Activated CD4-positive, CD25-positive, alpha-beta regulatory T cell treated with anti-CD3 and anti-CD28 coated beads, Interleukin-2, amount 50 U/mL, for 16 hours (primary cell): Measurements from ENCODE around the gene KRT76.

Source experiments
- DNase-seq: peaks from one replicate; pipeline ENCODE4 v3.0.0-alpha.2; 2020; ENCODE audit warnings: low read depth, low spot score

Gene KRT76

GRCh38 chr12:52776913-52777395, at the start of gene KRT76:
KRT76 (minus strand) TSS chr12:52777345; CDS start chr12:52777291, 54 bp downstream.
- no peak for DNase-seq

GRCh38 chr12:52825961-52826360, 48.8 kb upstream of the KRT76 start:
- no peak for DNase-seq

- no peak for DNase-seq
These were observed 47.7 kb upstream of the KRT76 start for GRCh38 chr12:52824741-52825410.

GRCh38 chr12:52823761-52824450, 46.8 kb upstream of the KRT76 start:
- DNase-seq: no peak

- no peak for DNase-seq
These were observed 45.8 kb upstream of the KRT76 start for GRCh38 chr12:52822771-52823510.

- no peak for DNase-seq
These were observed 44.9 kb upstream of the KRT76 start for GRCh38 chr12:52821826-52822660.

GRCh38 chr12:52821071-52821730, 44.1 kb upstream of the KRT76 start:
- DNase-seq: no peak

GRCh38 chr12:52820521-52820920, 43.4 kb upstream of the KRT76 start:
- DNase-seq: no peak

GRCh38 chr12:52819731-52820510, 42.8 kb upstream of the KRT76 start:
- no peak for DNase-seq

- DNase-seq: no peak
These were observed 41.8 kb upstream of the KRT76 start for GRCh38 chr12:52818887-52819420.

- DNase-seq: no peak
These were observed 41.2 kb upstream of the KRT76 start for GRCh38 chr12:52818388-52818787.

GRCh38 chr12:52817699-52818238, 40.6 kb upstream of the KRT76 start:
- DNase-seq: no peak

GRCh38 chr12:52817003-52817698, 40.0 kb upstream of the KRT76 start:
- no peak for DNase-seq

- no peak for DNase-seq
These were observed 38.8 kb upstream of the KRT76 start for GRCh38 chr12:52815676-52816588.

GRCh38 chr12:52815161-52815560, 38.0 kb upstream of the KRT76 start:
- no peak for DNase-seq

GRCh38 chr12:52814710-52815155, 37.6 kb upstream of the KRT76 start:
- no peak for DNase-seq

GRCh38 chr12:52813885-52814709, 37.0 kb upstream of the KRT76 start, which contains the start of gene KRT4:
KRT4 (minus strand) TSS chr12:52814116; CDS start chr12:52814058, 58 bp downstream.
- DNase-seq: no peak
